ENCODE results near the gene GUCY1A2. TPM values are rescaled to one million over a fixed set of nuclear protein-coding genes. Genes with fewer than 3 reads are reported as not detected.

The GUCY1A2 gene
- total RNA-seq, 2 donors from 2014 or later, result 1.7 to 7.2 TPM

DNA sequence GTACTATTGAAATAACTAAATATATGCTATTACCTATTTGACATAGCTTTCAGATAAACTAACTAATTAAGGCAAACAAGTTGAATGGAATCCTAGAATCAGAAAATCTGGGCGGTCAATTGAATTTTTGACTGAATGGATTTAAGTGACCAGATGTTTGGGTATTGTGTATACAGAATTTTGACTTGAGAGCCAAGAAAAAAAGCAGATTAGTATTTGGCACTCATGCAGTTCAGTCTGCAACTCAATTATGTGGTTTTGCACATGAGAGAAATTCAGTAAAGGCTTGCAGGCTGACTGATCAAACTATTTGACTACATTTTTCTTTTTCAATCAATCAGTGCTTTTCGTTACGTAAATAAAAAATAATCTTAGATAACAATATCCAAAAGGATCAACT lies 254.8 kb downstream of the GUCY1A2 start:
- Histone ChIP-seq H3K9me3 (no peaks in the 10 kb centered on the region), H3K27me3 (no peaks in the 10 kb centered on the region), H3K4me1 (no peaks in the 10 kb centered on the region), H3K36me3 (no peaks in the 10 kb centered on the region), H3K4me3 (no peak overlapping the region), H3K27ac (no peak overlapping the region)
- TF ChIP-seq CTCF (IDR thresholded peaks at IDR 0.05), result no peak
- no peak for DNase-seq (ENCODE audit: low spot score)

DNA sequence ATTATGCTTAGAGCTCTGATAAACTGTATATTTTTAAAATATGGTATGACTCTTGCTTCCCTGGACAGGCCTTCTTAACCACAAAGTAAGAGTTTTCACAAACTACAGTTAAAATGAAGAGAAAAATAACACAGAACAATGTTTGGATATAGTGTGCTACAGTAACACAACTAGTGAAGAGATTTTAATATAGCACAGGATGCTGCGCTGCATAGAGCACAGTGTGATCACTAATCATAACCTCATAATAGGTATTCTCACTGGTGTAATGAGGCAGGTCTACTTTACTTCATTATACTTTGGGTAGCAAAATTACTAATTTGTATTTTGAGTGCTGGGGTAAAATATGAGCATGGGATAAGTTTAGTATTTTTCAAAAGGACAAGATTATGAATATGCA lies 256.5 kb downstream of the GUCY1A2 start:
- no peak overlapping the region for H3K4me3 ChIP-seq
- DNase-seq (ENCODE audit: low spot score), result no peak
- no peak overlapping the region for H3K27ac ChIP-seq
- no peaks in the 10 kb centered on the region for H3K9me3 ChIP-seq
- H3K27me3 ChIP-seq, result no peaks in the 10 kb centered on the region
- no peak for TF ChIP-seq CTCF (IDR thresholded peaks at IDR 0.05)
- no peaks in the 10 kb centered on the region for H3K4me1 ChIP-seq
- H3K36me3 ChIP-seq, result no peaks in the 10 kb centered on the region

DNA sequence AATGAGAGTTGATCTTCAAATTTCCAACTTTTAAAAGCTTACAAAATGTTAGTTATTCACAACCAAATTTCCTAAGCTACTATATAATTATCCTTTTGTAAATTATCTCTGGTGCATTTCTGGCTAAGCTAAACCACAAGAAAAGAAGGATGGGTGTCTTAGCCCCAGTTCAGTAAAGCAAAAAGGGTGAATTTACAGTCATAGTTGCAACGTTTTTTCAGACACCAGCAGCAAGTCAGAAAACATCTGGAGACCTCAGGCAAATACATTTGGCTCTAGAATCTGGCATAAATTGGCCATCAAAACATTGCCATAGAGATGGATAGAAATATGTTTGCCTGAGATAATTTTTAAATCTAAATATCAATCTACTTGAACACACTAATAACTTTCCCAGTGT lies 257.0 kb downstream of the GUCY1A2 start:
- Histone ChIP-seq H3K36me3 (no peaks in the 10 kb centered on the region), H3K4me3 (no peak overlapping the region), H3K4me1 (no peaks in the 10 kb centered on the region), H3K27me3 (no peaks in the 10 kb centered on the region), H3K9me3 (no peaks in the 10 kb centered on the region), H3K27ac (no peak overlapping the region)
- no peak for DNase-seq (ENCODE audit: low spot score)
- no peak for TF ChIP-seq CTCF (IDR thresholded peaks at IDR 0.05)

DNA sequence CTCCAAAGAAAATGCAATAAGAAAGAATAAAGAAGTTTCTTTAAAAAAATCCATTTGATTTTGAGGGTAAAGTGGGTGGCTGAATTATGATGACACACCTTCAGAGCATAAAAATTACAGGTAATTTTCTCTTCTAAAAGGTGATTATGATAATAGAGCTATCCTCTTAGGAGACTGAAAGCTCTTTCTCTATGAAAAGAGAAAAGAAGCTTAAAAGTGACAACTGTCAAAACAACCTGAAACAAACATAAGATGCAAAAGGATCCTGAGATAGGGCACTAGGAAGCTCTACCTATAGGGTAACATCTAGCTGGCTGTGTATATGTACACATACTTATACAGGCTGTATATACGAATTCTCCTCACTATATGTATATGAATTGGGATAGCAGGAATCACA lies 270.2 kb downstream of the GUCY1A2 start:
- H3K4me3 ChIP-seq, result no peak overlapping the region
- DNase-seq (ENCODE audit: low spot score), result no peak
- no peaks in the 10 kb centered on the region for H3K4me1 ChIP-seq
- no peaks in the 10 kb centered on the region for H3K27me3 ChIP-seq
- H3K9me3 ChIP-seq, result no peaks in the 10 kb centered on the region
- H3K36me3 ChIP-seq, result no peaks in the 10 kb centered on the region
- no peak overlapping the region for H3K27ac ChIP-seq
- TF ChIP-seq CTCF (IDR thresholded peaks at IDR 0.05), result no peak

GRCh38 chr11:106745941-106746340 lies 272.3 kb downstream of the GUCY1A2 start:
- Histone ChIP-seq H3K27ac (no peak overlapping the region), H3K4me1 (no peaks in the 10 kb centered on the region), H3K4me3 (no peak overlapping the region), H3K36me3 (no peaks in the 10 kb centered on the region), H3K9me3 (no peaks in the 10 kb centered on the region), H3K27me3 (no peaks in the 10 kb centered on the region)
- no peak for DNase-seq (ENCODE audit: low spot score)
- no peak for TF ChIP-seq CTCF (IDR thresholded peaks at IDR 0.05)

DNA sequence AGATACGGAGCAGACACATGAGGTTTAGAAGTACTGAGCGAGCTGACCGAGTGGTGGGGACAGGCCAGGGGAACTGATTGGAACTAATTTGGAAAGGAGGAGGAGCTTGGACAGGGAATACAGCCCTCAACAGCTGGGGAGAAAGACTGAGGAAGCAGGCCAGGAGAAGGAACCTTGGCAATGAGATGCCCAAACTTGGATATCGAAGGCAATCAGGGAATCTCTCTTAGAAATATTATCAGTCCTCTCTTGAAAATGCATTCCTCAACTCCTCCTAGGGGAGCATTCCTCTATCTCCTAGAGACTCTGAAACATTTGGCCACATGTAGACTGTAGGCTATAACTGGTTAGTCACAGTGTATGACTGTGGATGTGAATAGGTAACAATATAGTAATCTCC lies 284.6 kb downstream of the GUCY1A2 start:
- Histone ChIP-seq H3K4me3 (no peak overlapping the region), H3K36me3 (no peaks in the 10 kb centered on the region), H3K4me1 (no peaks in the 10 kb centered on the region), H3K9me3 (peaks cover 0 to 9% of the 10 kb centered on the region in 2 donors), H3K27ac (no peak overlapping the region), H3K27me3 (no peaks in the 10 kb centered on the region)
- no peak for TF ChIP-seq CTCF (IDR thresholded peaks at IDR 0.05)
- no peak for DNase-seq (ENCODE audit: low spot score)

All from right atrium auricular region (tissue), 2 donors.